NCI-H345 treated with DMSO at 0.1 percent for 48 hours (cell line): ENCODE results near the gene UGT1A5.
"Not testable (repeated sequence)": the region's sequence is repeated elsewhere in the genome, so short reads cannot be mapped to it uniquely, and the experiment has no call there.

ENCODE experiments used
- DNase-seq: peaks from one replicate; lab custom pipeline; 2025; ENCODE audit not compliant: unreplicated experiment; lab: John Stamatoyannopoulos, UW

The UGT1A5 gene

DNA sequence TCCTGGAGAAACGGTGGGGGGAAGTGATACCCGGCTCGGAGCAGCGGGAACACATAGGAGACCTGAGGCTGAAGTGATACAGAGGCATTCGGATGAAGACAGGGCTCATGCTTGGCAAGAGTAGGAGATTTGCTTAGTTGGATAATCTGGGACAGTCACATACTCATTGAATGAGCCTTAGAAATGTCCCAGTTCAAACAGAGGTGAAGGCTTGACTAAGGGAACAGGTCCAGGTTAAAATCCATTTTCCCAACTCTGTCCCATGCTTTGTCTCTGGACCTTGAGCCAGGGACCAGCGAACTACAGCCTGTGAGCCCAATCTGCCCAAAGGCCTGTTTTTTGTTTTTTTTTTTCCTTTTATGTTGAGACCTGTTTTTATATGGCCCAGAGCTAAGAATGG lies 18.7 kb upstream of the UGT1A5 start:
- DNase-seq = no peak

DNA sequence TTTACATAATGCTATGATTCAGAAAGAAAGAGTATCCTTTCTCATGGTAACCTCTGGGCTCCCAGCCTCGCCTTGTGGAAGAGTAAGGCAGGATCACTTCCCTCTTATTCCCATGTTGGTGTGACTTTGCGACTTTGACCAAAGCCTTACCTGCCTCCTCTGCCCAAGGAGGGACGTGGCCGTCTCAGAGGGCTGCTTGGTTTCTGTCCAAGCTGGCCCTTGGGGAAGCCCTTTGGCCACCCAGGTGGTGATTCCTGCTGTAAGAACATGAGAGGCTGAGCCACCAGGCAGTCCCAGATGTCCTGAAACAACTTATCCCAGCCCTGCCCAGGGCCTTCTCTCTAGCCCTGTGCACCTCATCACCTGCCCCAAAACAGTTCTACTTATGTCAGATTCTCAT lies 14.0 kb upstream of the UGT1A5 start:
- no peak for DNase-seq

DNA sequence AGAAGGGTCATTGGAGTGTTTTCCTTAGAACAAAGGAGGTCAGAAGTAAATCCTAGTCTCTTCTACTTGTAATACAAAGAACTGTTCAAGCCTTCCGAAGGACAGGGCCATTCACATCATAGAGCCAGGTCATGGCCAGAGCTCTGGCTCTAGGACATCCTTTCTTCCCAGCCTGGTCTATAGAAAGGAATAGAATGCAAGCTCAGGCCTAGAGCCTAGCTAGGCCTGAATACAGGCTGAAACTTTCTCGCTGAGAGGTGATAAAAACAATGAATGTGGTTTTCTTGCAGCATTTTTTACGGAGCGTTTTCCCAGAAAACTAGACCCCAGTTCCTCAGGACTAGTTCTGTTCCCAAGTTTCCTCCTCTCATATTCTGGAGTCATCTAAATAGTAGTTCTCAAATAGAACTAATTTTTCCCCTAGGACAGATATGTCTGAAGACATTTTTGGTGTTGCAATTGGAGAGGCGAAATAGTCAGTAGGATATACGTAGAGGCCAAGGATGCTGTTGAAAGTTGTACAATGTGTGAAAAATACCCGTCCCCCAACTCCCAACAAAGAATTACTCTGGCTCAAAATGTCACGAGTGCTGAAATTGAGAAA lies 13.2 kb upstream of the UGT1A5 start:
- DNase-seq = no peak

DNA sequence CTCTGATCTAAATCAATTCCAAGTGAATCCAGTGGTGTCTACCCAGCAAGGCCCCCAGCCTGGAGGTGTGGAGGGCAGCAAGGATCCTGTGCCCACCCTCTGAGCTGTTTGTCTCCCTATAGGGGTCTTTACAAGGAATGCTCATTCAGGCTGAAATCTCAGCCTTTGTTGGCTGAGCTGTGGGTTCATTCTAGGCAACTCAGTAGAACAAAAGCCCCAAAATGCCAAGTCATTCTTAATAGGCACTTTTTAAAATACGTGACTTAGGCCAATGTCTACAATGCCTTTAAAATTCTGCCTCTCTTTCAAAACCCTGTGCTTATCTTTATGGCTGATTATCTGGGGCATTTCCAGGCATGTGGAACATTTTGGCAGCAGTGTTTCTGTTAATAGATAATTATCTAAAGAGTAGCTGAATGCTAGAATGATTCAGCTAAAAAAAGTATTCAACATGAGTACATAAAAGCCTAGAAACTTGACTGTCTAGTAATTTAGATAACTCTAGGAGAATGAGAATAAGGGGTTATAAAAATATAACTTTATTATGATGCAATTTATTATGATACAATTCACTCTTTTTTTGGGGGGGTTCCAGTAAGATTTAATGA lies 12.6 kb upstream of the UGT1A5 start:
- DNase-seq = no peak

DNA sequence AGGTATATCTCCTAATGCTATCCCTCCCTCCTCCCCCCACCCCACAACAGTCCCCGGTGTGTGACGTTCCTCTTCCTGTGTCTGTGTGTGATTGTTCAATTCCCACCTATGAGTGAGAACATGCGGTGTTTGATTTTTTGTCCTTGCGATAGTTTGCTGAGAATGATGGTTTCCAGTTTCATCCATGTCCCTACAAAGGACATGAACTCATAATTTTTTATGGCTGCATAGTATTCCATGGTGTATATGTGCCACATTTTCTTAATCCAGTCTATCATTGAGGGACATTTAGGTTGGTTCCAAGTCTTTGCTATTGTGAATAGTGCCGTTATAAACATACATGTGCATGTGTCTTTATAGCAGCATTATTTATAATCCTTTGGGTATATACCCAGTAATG lies 11.9 kb upstream of the UGT1A5 start:
- DNase-seq = not testable (repeated sequence)

DNA sequence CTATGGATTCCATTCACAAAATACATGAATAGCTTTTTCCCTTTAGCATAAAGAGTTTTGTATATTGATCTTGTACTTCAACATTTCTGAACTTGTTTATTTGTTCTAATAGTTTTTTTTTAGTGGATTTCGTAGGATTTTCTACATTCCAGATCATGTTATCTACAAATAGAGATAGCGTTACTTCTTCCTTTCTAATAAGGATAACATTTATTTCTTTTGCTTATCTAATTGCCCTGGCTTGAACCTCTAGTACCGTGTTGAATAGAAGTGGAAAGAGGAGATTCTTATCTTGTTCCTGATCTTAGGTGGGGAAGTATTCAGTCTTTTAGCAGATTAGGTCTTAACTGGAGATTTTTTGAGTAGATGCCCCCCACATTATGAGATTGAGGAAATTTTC lies 10.5 kb upstream of the UGT1A5 start:
- DNase-seq = no peak

DNA sequence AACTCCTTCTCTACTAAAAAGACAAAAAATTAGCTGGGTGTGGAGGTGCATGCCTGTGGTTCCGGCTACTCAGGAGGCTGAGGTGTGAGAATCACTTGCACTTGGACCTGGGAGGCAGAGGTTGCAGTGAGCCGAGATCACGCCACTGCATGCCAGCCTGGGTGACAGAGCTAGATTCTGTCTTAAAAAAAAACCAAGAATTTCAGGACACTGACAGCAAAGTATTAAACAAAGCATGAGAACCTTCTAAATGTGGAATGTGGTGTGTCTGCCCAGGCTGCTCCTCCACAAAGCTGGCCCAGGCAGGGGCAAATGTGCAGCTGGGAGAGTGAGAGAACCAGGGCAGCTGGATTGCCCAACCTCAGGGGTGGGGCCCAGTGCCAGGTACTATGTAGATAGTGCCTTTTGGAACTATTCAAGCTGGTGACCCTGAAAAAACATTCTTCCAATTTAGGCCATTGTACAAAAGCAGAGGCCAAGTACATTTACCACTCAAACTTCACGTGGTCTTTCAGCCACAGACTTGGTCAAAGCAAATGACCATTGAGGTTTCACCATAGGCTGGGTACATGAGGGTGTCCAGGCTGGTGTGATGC lies 6.7 kb upstream of the UGT1A5 start:
- no peak for DNase-seq

DNA sequence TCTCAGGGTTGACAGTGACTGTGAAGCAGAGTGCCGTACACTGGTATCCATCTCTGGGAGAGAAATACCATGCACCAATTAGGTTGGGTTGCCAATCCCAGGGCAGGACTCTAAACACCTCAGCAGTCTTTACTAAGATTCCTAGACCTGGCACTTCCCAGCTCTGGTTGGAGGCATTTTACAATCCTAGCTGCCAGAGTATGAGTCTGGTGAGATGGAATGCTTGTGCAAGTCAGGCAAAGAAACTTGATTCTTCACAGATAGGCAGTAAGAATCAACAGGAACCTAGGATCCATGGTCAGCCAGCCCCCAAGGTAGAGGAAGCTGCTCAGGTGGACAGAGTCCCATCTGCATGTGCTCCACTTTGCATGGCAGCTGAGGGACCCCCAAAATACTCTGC lies 6.0 kb upstream of the UGT1A5 start:
- DNase-seq = no peak

DNA sequence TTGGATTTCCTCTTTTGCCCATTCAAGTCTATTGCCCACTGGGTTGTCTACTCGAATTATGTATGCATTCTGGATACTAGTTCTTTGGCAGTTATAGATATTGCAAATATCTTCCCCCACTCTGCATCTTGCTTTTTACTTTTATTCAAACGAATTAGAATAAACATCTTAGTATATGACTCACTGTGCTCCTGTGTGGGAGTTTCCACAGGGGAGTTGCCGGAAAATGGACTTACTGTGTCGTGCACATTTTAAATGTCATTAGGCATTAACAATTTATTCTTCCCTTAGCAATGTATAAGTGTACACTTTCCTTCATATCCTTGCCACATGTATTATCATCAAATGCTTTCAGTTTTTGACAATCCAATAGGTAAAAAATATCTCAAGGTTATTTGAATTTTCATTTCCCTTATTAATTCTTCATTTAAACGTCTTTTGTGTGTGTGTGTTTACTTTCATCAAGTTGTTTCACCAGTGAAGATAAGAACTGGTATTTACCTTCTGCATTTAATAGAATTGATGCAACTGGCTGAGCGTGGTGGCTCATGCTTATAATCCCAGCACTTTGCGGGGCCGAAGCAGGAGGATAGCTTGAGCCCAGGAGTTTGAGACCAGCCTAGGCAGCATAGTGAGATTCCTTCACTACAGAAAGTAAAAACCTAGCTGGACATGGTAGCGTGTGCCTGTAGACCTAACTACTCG lies 4.6 kb upstream of the UGT1A5 start:
- no peak for DNase-seq

DNA sequence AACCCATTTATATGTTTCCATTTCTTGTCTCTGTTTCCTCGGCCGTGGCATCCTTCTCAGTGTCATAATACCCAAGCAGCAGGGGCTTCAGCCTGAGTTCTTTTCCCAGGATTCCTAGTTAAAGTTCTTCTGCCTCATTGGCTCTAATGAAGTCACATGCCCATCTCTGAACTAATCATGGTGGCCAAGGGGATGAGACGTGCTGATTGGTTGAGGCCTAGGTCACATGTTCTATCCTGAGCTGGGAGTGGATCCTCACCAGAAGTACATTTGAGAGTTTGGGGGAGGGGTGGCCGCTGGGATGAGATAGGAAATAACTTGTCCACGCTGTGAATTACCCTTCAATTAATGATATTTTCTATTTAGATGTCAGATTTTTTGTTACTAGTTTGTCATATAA lies 3.8 kb upstream of the UGT1A5 start:
- DNase-seq = no peak

DNA sequence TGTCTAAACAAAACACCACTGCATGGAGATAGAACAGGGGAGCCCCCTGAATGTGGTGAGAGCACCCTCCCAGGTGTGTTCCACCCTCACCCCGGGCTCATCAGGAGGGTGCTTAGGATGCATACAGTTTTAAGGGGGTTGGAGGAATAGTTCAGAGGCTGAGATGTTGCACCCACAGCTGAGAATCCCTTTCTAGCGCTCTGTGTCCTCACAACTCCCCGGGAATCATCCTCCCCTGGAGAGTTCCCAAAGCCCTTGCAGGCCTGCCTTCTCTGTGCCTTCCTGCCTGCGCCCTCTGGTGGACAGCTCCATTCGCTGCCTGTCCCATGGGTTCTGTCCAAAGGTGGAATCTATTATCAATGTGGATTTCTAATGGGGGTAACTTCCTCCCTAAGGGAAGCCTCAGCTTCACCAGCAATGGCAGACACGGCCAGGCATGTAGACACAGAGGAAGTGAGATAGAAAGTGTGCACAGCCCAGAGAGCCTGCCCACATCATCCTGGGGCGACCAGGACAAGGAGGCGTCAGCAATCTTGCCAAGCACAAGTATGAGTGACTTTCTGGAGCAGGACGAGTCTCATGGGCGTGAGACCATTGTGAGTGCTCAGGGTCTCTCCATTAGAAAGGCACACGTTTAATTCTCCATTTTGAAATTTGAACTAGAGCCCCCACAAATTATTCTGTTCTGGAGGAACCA lies 1.2 kb upstream of the UGT1A5 start:
- DNase-seq = peak; percentile 37

DNA sequence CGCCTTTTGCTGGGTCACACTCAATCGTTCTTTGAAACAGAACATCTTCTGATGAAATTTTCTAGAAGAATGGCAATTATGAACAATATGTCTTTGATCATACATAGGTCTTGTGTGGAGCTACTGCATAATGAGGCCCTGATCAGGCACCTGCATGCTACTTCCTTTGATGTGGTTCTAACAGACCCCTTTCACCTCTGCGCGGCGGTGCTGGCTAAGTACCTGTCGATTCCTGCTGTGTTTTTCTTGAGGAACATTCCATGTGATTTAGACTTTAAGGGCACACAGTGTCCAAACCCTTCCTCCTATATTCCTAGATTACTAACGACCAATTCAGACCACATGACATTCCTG lies 532 bp downstream of the UGT1A5 start:
- no peak for DNase-seq

DNA sequence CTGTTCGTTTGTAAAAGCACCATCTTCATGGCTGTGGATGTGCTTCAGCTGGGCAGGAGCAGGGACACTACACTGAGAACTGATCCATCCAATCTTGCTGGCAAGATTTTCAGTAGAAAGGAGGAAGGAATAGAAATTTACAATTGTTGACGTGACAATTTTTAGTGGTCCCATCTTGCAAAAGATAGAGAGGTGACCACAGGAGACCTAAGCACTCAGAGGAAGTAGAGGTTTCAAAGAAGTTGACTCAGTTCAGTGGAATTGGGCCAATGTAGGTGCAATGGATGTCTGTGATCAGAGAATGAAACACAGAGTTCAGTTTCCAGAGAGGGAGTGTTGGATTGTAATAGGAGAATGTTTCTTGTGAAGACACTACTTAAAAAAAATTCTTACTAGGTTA lies 1.4 kb downstream of the UGT1A5 start:
- DNase-seq = no peak

DNA sequence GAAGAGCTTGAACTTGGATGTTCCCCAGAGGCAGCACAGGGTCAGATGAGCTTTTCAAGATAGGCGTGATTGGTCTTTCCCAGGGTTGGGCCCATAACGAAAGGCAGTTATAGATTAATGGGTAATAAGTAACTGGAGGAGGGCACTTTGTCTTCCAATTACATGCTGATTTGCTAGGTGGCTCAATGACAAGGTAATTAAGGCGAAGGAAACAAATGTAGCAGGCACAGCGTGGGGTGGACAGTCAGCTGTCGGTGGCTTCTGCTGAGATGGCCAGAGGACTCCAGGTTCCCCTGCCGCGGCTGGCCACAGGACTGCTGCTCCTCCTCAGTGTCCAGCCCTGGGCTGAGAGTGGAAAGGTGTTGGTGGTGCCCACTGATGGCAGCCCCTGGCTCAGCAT lies 5.8 kb downstream of the UGT1A5 start, which contains the start of gene UGT1A4:
TSS of gene UGT1A4 (plus strand) at position 185 of the 400 bp plus-strand sequence. CDS start at position 270, 85 bp downstream.
- no peak for DNase-seq

DNA sequence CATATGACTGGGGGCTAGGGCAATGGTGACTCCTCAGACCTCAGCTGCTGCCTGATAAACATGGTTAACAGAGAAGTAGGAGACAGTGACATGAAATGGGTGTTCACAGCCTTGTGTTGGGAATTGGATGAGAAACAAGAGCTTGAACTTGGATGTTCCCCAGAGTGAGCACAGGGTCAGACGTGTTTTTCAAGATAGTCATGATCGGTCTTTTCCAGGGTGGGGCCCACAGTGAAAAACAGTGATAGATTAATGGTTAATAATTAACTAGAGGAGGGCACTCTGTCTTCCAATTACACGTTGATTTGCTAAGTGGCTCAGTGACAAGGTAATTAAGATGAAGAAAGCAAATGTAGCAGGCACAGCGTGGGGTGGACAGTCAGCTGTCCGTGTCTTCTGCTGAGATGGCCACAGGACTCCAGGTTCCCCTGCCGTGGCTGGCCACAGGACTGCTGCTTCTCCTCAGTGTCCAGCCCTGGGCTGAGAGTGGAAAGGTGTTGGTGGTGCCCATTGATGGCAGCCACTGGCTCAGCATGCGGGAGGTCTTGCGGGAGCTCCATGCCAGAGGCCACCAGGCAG lies 16.1 kb downstream of the UGT1A5 start, which contains the start of gene UGT1A3:
TSS of gene UGT1A3 (plus strand) at position 320 of the 579 bp plus-strand sequence. CDS start at position 405, 85 bp downstream.
- no peak for DNase-seq

DNA sequence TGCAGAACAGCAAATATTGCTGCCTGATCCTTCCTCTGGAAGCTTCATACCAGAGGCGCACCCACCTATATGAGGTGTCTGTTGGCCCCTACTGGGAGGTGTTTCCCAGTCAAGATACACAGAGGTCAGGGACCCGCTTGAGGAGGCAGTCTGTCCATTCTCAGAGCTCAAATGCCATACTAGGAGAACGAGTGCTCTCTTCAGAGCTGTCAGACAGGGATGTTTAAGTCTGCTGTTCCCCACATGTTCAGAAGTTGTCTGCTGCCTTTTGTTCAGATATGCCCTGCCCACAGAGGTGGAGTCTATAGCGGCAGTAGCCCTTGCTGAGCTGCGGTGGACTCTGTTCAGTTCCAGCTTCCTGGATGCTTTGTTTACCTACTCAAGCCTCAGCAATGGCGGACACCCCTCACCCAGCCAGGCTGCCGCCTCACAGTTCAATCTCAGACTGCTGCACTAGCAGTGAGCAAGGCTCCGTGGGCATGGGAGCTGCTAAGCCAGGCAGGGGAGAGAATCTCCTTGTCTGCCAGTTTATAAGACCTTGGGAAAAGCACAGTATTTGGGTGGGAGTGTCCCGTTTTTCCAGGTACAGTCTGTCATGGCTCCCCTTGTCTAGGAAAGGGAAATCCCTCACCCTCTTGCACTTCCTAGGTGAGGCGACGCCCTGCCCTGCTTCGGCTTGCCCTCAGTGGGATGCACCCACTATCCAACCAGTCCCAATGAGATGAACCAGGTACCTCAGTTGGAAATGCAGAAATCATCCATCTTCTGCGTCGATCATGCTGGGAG lies 24.4 kb downstream of the UGT1A5 start:
- not testable (repeated sequence) for DNase-seq

DNA sequence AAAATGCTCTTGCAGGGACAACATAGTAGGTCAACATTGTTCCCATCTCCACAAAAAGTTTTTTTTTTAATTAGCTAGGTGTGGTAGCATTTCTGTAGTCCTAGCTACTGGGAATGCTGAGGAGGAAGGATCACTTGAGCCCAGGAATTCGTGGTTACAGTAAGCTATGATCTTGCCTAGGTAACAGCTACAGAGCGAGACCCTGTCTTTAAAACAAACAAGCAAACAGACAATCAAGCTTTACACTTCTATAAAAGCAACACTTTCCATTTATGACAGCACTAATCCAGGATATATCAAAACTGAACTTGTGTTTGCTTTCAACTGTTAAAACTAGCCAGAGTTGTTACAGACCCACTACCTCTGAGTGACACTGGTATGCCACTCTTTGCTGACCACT lies 28.2 kb downstream of the UGT1A5 start:
- no peak for DNase-seq

DNA sequence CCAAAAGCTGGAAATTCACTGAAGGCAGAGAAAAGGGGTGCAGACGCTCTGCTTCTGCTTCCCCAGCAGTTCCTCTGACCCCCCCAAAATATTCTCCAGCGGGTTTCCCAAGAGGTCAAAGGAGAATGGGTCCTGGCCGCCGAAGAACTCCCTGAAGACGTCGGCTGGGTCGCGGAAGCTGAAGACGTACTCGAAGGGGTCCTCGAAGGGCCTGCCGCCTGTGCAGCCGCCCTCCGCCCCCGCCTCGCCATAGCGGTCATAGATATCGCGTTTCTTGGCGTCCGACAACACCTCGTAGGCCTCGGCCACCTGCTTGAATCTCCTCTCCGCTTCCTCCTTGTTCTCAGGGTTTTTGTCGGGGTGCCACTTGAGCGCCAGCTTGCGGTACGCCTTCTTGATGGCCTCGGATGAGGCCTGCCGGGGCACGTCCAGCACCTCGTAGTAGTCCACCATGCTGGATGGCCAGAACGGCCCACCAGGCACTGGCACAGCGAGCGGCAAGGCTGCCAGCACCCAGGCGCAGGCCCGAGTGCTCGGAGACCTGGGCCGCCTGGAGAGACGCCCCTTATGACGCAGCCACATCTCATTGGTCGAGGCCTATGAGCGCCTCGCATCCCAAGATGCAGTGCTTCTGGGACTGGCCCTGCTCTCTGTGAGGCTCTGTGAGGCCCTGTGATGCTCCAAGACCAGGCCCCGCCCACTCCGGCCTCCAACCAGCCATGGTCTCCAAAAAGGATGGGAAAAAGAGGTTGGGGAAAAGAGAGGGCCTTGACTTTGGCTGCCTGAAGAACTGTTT lies 31.0 kb downstream of the UGT1A5 start:
- DNase-seq = no peak

DNA sequence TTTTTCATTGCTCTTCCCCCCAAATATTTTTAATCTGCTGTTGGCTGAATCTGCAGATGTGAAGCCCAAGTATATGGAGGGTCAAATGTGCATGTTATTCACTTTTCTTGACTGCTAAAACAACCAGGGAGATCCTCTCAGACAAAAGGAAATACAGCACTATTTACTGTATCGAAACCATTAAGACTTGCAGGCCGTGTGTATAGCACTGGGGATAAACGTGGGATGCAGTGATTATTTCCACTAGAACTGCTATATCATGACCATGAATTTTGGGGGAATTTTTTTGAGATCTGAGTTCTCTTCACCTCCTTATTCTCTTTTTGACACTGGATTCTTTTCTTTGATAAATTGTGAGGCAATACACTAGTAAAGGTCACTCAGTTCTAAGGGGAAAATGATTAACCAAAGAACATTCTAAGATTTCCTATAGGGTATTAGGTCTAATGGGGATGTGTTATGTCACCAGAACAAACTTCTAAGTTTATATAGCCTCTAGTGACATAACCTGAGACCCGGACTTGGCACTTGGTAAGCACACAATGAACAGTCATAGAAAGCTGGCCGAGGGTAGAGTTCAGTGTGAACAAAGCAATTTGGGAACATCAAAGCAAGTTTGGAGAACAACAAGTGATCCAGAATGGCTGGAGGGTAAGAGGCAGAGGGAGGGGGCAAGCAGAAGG lies 32.5 kb downstream of the UGT1A5 start:
- DNase-seq = no peak
